Measurements from ENCODE around the gene EHBP1.

Gene EHBP1

DNA sequence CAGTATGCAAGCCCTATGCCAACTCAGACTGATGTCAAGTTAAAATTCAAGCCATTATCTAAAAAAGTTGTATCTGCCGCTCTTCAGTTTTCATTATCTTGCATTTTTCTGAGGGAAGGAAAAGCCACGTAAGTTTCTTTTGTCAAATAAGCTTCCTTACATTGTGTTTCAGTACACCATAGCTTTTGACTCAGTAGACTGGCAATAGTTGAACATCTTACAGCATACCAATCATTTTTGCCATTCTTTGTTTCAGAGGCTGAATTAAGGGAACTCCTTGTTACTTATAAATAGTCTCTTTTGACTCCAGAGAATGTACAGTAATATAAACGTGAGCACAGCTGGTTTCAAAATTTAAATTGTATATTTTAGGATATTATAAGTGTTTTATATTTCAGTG, 120.6 kb downstream of the EHBP1 start:
- DNase-seq: no peak

GRCh38 chr2:62826953-62827675, 121.6 kb downstream of the EHBP1 start:
- DNase-seq: no peak

DNA sequence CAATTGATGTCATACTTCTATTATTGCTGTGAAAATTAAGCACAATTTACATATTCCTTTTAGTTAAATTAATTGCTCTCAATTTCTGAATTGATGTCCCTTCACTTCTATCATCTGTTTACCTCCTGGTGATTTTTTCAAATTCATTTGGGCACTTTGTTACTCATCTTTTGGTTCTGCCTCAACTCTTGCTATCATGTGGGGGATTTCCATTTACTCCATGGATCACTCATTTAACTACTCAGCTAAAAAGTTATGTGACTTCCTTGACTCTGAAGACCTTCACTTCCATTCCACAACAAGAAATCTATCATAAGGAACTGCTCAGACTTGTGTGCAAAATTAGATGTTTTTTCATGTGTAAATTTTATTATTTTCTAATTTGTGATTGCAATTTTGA, 126.2 kb downstream of the EHBP1 start:
- DNase-seq: no peak

DNA sequence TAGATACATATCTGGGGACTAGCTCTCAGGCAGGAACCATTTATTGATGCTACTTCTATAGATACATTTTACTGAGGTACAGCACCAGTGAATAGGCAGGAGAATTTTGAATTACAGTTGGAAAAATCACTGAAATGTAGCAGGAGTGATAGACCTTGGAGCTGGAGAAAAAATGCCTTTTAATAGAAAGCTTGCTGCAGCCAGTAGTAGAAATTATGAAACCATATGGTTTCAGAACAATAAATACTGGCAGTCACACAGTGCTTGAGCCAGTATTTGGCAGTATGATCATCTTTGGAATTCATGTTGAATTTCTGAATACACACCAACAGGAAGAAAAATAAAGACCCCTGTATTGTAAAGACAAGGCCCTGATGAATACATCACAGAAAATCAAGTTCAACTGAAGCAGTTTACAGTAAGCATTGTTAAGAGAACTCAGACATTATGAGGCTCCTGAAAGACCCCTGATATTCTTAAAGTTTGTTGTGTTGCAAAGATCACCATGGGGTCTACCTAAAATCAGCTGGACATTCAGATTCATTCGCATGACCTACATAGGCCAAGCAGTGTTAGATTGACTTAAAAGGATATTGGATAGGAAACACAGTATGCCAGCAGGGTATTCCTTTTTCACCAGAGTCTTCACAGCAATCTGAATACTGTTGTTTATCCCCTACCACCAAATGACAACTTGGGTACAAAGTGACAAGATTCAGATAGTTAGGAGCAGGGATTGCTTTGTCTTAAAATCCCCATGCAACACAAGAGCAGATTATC, 139.0 kb downstream of the EHBP1 start:
- peak in 1 of 2 experiments; percentile 60 for DNase-seq

GRCh38 chr2:62845256-62845655, 139.7 kb downstream of the EHBP1 start:
- peak in 1 of 2 experiments; percentile 49 for DNase-seq

DNA sequence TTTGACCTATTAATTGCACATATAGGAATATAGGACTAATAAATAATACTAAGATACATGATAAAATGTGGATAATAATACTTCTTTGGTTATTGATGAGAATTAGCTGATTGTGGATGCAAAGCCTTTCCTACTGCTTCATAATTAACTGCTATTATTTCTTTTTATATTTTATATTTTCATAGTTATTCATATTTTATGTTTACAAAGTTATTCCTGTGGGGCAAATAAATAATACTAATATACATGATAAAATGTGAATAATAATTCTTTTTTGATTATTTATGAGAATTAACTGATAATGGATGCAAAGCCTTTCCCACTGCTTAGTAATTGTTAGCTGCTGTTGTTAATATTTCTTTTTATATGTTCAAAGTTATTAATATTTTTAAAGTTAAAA, 146.7 kb downstream of the EHBP1 start:
- no peak for DNase-seq

DNA sequence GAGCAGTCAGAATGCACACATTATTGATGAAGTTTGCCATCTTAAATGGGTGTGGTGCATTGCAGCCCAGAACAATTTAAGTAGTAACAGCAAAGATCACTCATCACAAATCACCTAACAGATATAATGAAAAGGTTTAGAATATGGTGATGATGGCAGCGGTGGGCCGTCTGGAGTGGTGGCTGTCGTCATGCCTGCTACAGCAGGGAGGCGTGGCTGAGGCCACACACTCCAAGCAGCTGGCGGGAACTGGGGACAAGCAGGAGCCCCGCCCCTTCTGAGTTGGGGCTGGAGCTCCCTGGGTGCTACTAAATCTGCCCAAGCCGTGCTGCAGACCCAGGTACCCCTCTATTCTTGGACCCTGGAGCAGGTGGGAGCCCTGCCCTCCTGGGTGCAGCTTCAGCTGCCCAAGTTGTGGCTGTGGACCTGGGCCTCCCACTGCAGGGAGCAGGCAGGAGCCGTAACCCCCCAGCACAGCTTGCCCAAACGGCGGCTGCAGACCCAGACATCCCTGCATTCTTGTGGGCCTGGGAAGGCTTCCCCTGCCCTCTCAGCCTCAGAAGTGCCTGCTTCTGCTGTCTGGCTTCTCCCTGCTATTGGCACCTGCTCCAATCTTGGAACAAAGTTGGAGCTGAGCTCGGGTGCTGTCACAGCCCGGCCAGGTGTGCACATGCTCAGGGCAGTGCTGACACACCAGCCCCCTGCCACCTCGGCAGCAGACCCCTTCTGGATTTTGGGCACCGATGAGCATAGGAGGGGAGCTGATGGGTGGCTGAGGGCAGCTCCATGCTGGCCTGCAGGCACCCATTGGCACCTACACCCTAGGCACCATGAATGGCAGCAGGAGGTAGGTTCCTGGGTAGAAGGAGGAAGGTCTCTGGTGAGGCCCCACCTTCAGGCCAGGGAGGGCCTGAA, 149.3 kb downstream of the EHBP1 start:
- no peak for DNase-seq

GRCh38 chr2:62856228-62857040, 150.9 kb downstream of the EHBP1 start:
- no peak for DNase-seq

- no peak for DNase-seq
Measured at GRCh38 chr2:62857139-62857931, 151.8 kb downstream of the EHBP1 start.

- DNase-seq: no peak
Measured at GRCh38 chr2:62858231-62858832, 152.8 kb downstream of the EHBP1 start.

DNA sequence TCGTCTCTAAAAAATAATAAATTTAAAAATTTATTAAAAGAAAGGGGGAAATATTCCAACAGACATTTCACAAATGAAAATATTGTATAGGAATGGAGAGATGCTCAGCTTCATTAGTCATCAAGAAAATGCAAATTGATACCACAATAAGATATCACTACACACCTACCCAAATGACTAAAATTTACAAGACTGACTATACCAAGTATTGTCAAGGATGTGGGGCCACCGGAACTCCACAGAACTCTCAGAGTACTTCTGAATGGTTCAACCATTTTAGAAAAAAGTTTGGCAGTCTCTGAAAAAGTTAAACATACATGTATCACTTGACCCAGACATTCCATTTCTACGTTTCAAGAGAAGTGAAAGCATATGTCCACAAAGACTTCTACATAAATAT, 163.4 kb downstream of the EHBP1 start:
- DNase-seq: no peak

- DNase-seq: no peak
Measured at GRCh38 chr2:62870966-62871365, 165.5 kb downstream of the EHBP1 start.

- DNase-seq: no peak
Measured at GRCh38 chr2:62871506-62871905, 166.0 kb downstream of the EHBP1 start.

DNA sequence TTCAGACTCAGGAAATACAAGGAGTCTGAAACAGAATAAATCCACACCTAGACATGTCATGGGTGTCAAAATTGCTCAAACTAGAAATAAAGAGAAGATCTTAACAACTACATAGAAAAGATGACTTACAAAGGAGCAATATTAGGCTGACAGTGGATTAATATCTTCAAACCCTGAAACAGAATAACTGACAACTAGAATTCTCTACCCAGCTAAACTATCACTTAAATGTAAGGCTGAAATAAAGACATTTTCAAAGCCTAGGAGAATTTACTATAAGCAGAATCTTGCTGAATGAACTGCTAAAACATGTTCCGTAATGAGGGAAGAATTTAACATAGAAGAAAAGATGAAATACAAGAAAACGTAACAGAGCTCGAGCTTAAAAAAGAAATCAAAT, 168.1 kb downstream of the EHBP1 start:
- DNase-seq: no peak

DNA sequence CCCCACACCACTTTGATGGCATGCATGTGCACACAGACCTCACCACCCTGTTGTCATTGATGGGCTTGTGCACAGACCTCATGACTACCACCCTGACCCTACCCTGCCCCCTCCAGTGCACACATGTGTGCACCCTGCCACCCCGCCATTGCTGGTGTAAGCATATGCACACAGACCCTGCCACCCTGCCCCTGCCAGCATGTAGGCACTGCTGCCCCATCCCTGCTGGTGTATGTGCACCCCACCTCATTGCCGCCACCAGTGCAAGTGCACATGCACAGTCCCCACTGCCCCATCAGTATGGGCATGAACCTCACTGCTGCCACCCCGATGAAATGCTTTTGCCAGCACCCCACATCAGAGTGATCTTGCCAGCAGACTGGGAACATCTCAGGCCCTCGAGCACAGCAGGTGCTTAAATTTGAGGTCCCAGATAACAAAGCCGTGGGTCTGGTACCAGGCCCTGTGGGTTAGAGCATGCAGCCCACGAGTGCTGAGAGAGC, 169.4 kb downstream of the EHBP1 start:
- DNase-seq: no peak

DNA sequence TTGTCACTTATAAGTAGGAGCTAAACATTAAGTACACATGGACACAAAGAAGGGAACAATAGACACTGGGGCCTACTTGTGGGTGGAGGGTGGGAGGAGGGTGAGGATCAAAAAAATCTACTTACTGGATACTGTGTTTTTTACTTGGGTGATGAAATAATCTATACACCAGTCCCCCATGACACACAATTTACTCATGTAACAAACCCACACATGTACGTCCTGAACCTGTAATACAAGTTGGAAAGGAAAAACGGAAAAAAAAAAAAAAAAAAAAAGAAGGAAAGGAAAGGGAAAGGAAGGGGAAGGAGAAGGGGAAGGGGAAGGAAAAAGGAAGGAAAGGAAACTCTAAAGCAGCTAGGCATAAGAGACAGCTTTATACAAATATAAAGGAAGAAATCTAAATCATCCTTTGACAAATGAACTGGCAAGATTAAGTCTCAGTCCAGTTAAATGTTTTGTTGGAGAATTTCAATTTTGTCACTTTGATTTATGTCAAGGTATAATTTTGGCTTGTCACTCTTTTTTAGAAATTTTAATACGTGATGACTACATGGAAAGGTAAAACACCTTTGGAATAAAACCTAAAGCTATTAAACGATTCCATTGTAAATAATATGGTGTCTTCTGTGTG, 175.8 kb downstream of the EHBP1 start:
- no peak for DNase-seq

DNA sequence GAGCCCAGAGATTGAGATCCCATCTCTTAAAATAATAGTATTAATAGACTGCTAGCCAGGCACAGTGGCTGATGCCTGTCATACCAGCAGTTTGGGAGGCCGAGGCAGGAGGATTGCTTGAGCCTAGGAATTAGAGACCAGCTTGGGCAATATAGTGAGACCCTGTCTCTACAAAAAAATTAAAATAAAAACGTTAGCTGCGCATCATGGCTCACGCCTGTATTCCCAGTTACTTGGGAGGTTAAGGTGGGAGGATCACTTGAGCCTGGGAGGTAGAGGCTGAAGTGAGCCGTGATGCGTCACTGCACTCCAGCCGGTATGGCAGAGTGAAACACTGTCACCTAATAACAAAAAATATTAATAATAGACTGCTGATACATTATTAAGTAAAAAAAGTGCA, 178.1 kb downstream of the EHBP1 start:
- no peak for DNase-seq

DNA sequence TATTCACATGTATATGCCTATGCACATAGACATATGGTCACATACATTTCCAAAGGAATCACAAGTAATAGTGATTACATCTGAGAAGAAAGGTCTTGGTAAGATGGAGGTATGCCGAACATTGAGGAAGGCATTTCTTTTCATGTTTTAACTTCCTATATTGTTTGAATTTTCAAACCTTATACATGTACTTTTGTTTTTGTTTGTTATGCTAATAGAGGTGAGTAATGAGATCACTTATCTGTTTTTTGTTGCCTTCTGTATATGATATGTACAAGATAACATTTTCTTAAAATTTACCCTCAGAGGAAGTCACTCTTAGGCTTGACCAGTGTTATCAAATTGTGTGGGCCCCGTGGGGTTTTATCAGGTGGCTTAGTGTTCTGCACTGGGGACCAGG, 178.6 kb downstream of the EHBP1 start:
- no peak for DNase-seq

- no peak for DNase-seq
Measured at GRCh38 chr2:62884514-62884913, 179.0 kb downstream of the EHBP1 start.

DNA sequence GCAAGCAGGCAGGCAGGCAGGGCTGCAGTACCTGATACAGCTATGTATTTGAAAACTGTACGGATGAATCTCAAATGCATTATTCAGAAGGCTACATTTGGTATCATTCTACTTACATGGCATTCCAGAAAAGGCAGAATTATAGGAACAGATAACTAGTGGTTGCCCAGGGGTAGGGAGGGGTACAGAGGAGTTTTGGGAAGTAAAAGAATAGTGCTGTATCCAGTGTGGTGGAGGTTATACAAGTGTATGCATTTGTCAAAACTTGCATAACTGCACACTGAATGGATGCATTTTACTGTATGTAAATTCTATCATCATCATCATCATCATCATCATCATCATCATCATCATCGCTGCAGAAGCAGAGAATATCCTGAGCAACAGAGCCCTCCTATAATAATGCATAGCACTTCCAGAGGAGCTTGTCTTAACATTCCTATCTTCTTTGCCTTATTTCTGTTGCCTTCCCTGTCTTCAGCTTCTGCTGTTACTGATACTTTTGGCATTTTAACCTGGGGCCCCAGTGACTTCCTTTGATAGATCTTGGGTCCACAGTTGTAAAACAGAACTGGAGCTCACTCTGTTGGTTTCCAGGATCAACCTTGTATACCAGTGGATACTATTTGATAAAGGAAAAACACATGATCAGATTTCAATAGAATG, 189.6 kb downstream of the EHBP1 start:
- no peak for DNase-seq
